Activated CD4-positive, alpha-beta T cell treated with anti-CD3 and anti-CD28 coated beads for 1 hour (primary cell): ENCODE measurements around the gene POLR2L.

ENCODE experiments used
- DNase-seq: peaks from one replicate; pipeline ENCODE4 v3.0.0-alpha.2; 2020

The POLR2L gene

GRCh38 chr11:792535-792821 is 49.9 kb downstream of the POLR2L start:
- no peak for DNase-seq

GRCh38 chr11:791658-792534 is 50.4 kb downstream of the POLR2L start:
- no peak for DNase-seq

GRCh38 chr11:790721-791564 is 51.4 kb downstream of the POLR2L start:
- no peak for DNase-seq

GRCh38 chr11:789943-790342 is 52.4 kb downstream of the POLR2L start, which contains the start of gene CEND1:
TSS of gene CEND1 (minus strand) at chr11:790090. CDS start at chr11:788576, 1,514 bp downstream.
- DNase-seq: no peak
